ENCODE measurements around the gene OR13C4.

DNA sequence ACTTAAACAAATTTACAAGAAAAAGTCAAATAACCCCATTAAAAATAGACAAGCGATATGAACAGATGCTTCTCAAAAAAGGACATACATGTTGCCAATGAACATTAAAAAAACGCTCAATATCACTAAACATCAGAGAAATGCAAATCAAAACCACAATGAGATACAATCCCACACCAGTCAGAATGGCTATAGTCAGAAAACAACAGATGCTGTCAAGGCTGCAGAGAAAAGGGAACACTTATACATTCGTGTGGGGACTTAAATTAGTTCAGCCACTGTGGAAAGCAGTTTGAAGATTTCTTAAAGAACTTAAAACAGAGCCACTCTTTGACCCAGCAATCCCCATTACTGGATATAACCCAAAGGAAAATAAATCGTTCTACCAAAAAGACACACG, 12.1 kb downstream of the OR13C4 start:
- TF ChIP-seq CTCF (IDR thresholded peaks at IDR 0.05 in 4 of 5, conservative IDR thresholded peaks at IDR 0.05 in 1 of 5) (no peak), POLR2A (IDR thresholded peaks at IDR 0.05) (no peak)

Data from gastrocnemius medialis (tissue), 4 donors.